ENCODE measurements around the gene AGBL1. TPM values are rescaled to one million over a fixed set of nuclear protein-coding genes. Genes with fewer than 3 reads are reported as not detected.

The AGBL1 gene
- total and polyA plus RNA-seq, 2 donors, result under 0.01 to 0.02 TPM

DNA sequence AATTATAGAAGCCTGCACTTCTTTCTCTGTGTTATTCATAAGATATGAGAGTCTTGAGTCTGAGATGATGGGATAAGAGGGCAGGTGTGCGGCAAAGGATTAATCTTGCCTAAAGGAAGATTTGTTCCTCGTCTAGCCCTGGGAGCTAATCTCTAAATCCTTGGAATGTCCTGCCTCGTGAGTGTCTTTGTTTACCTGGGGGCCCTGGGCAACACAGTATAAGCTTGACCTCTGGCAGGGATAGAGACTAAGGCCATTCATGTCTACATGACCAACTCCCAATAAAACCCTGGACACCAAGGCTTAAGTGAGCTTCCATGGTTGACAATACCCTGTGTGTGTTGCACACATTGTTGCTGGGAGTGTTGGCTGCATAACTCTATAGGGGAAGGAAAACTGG, 3.2 kb upstream of the AGBL1 start:
- Histone ChIP-seq H3K27ac (ENCODE audit: low read depth in 1 of 2, low read length in 1 of 2) (no peak overlapping the region), H3K4me1 (ENCODE audit: control insufficient read depth in 2 of 2, insufficient read depth in 2 of 2, low read length in 2 of 2) (no peaks in the 10 kb centered on the region), H3K9me3 (ENCODE audit: control insufficient read depth in 2 of 2, insufficient read depth in 1 of 2, low read length in 1 of 2) (no peaks in the 10 kb centered on the region), H3K27me3 (ENCODE audit: control insufficient read depth in 2 of 2, insufficient read depth in 1 of 2, low read length in 1 of 2) (no peaks in the 10 kb centered on the region), H3K4me3 (ENCODE audit: low read length in 2 of 2) (no peak overlapping the region), H3K36me3 (ENCODE audit: control insufficient read depth in 2 of 2, insufficient read depth in 2 of 2, low read length in 1 of 2) (no peaks in the 10 kb centered on the region)
- WGBS, result 76% methylated on average over 3 of the region's 3 CpGs
- no peak for DNase-seq (ENCODE audit: low read depth in 6 of 9, low spot score in 9 of 9)

DNA sequence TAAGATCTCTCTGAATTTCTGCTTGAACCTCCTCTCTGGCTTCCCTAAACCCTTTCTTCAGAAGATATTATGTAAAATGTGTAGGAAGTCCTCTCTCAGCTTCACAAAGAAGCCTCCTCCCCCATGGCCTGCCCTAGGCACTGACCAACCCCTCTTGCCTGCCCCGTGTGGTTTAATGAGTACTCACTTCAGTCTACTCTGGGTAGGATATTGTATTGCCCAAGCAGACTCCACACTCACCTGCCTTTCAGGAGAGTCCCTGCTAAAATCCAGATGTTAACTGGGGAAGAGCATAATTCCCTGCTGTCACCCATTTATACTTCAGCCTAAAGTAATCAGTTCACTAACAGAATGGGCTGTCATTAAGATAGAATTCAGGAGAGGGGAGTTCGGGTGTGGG, 2.6 kb upstream of the AGBL1 start:
- Histone ChIP-seq H3K4me3 (ENCODE audit: low read length in 2 of 2) (no peak overlapping the region), H3K4me1 (ENCODE audit: control insufficient read depth in 2 of 2, insufficient read depth in 2 of 2, low read length in 2 of 2) (no peaks in the 10 kb centered on the region), H3K27me3 (ENCODE audit: control insufficient read depth in 2 of 2, insufficient read depth in 1 of 2, low read length in 1 of 2) (no peaks in the 10 kb centered on the region), H3K36me3 (ENCODE audit: control insufficient read depth in 2 of 2, insufficient read depth in 2 of 2, low read length in 1 of 2) (no peaks in the 10 kb centered on the region), H3K27ac (ENCODE audit: low read depth in 1 of 2, low read length in 1 of 2) (no peak overlapping the region), H3K9me3 (ENCODE audit: control insufficient read depth in 2 of 2, insufficient read depth in 1 of 2, low read length in 1 of 2) (no peaks in the 10 kb centered on the region)
- WGBS, result 52% methylated on average over 2 of the region's 2 CpGs
- no peak for DNase-seq (ENCODE audit: low read depth in 6 of 9, low spot score in 9 of 9)

DNA sequence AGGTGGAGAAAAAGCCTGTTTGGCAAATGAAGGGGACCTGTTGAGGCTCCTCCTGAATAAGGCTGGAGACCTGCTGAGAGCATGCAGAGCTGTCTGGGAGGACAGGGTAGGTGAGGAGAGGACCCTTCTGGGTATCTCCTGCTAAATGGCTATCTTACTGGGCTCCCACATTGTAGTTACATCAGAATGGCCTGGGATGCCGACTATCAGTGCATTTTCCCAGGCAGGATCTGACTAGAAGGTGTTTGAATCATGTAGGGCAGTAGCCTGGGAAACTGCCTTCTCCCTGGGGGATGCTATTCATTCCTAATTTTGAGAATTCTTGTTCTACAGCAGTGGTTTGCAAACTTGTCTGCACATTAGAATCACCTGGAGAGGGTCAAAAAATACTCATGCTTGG, 631 bp downstream of the AGBL1 start:
- Histone ChIP-seq H3K4me1 (ENCODE audit: control insufficient read depth in 2 of 2, insufficient read depth in 2 of 2, low read length in 2 of 2) (no peaks in the 10 kb centered on the region), H3K27me3 (ENCODE audit: control insufficient read depth in 2 of 2, insufficient read depth in 1 of 2, low read length in 1 of 2) (no peaks in the 10 kb centered on the region), H3K36me3 (ENCODE audit: control insufficient read depth in 2 of 2, insufficient read depth in 2 of 2, low read length in 1 of 2) (no peaks in the 10 kb centered on the region), H3K4me3 (ENCODE audit: low read length in 2 of 2) (no peak overlapping the region), H3K27ac (ENCODE audit: low read depth in 1 of 2, low read length in 1 of 2) (no peak overlapping the region), H3K9me3 (ENCODE audit: control insufficient read depth in 2 of 2, insufficient read depth in 1 of 2, low read length in 1 of 2) (no peaks in the 10 kb centered on the region)
- no peak for DNase-seq (ENCODE audit: low read depth in 6 of 9, low spot score in 9 of 9)
- WGBS, result 76% methylated on average over 1 of the region's 1 CpG

DNA sequence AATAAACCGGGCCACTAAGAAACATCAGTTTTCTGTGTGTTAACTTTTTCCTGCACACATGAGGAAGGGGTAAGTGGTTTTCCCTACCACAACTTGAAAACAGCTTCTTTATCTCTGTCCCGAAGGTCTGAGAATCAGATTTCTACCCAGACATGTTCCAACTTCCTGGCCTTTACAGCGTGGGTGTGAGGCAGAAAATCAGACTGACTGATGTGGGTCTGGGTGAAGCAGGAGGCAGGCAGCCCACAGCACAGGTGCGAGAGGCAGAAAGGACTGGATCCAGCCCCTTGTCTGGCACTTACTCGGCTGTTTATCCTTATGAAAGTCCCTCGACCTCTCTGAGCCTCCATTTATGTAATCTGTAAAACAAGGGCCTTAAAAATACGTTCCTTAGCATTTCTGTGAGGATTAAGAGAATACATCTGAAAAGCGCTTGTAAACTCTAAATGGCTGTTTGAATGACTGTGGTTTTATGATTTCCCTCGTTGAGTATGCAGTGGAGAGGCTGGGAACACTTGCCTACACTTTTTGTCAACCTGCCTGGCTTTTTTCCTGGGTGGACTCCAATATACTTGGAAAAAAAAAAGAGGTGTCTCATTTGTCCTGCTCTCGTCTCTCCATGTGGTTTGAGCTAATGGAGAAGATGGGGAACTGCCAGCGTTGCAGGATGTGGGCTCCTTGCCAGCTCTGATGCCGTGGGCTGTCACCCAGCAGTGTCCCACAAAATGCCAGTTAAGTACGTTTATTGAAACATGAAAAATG, 3.1 kb downstream of the AGBL1 start:
- peak in 2 of 9 donors; percentile 5 to 35 for DNase-seq (ENCODE audit: low read depth in 6 of 9, low spot score in 9 of 9)
- no peaks in the 10 kb centered on the region for H3K4me1 ChIP-seq (ENCODE audit: control insufficient read depth in 2 of 2, insufficient read depth in 2 of 2, low read length in 2 of 2)
- WGBS, result 20% methylated on average over 13 of the region's 13 CpGs
- H3K9me3 ChIP-seq (ENCODE audit: control insufficient read depth in 2 of 2, insufficient read depth in 1 of 2, low read length in 1 of 2), result no peaks in the 10 kb centered on the region
- H3K4me3 ChIP-seq (ENCODE audit: low read length in 2 of 2), result no peak overlapping the region
- H3K27ac ChIP-seq (ENCODE audit: low read depth in 1 of 2, low read length in 1 of 2), result no peak overlapping the region
- H3K36me3 ChIP-seq (ENCODE audit: control insufficient read depth in 2 of 2, insufficient read depth in 2 of 2, low read length in 1 of 2), result no peaks in the 10 kb centered on the region
- H3K27me3 ChIP-seq (ENCODE audit: control insufficient read depth in 2 of 2, insufficient read depth in 1 of 2, low read length in 1 of 2), result no peaks in the 10 kb centered on the region

DNA sequence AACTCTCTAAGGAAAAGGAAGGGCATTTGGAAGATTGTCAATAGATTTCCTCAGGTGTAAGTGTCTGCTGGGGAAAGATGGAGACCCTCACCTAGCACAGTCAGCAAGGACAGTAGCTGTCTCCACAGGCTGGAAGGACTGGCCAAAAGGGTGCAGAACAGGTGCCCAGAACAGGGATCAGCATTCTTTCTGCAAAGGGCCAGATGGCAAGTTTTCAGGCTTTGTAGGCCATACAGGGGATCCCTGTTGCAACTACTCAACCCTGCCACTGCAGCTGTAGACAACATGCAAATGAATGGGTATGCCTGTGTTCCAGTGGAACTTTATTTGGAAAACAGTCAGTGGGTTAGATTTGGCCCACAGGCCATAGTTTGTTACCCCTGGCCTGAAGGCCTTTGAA, 8.1 kb downstream of the AGBL1 start:
- no peaks in the 10 kb centered on the region for H3K36me3 ChIP-seq (ENCODE audit: control insufficient read depth in 2 of 2, insufficient read depth in 2 of 2, low read length in 1 of 2)
- H3K27ac ChIP-seq (ENCODE audit: low read depth in 1 of 2, low read length in 1 of 2), result no peak overlapping the region
- H3K9me3 ChIP-seq (ENCODE audit: control insufficient read depth in 2 of 2, insufficient read depth in 1 of 2, low read length in 1 of 2), result no peaks in the 10 kb centered on the region
- H3K4me1 ChIP-seq (ENCODE audit: control insufficient read depth in 2 of 2, insufficient read depth in 2 of 2, low read length in 2 of 2), result no peaks in the 10 kb centered on the region
- no peak for DNase-seq (ENCODE audit: low read depth in 6 of 9, low spot score in 9 of 9)
- no peak overlapping the region for H3K4me3 ChIP-seq (ENCODE audit: low read length in 2 of 2)
- no peaks in the 10 kb centered on the region for H3K27me3 ChIP-seq (ENCODE audit: control insufficient read depth in 2 of 2, insufficient read depth in 1 of 2, low read length in 1 of 2)

DNA sequence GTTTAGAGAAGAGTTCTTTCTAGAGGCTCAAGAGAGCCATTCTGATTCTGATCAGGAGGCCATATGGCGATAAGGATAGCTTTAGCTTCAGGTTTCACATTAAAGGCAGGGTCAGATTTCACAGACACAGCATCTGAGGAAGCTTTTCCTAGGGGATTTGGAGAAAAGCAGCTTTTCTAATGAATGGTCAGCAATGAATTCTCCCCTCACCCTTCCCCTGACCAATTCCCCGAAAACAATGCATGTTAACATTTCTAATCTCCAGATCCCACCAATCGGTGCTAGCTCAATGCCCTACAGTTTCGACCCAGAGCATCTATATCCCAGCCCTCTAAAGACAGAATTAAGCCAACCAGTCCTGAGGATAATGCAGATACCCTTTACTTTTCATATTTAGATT, 9.8 kb downstream of the AGBL1 start:
- no peaks in the 10 kb centered on the region for H3K36me3 ChIP-seq (ENCODE audit: control insufficient read depth in 2 of 2, insufficient read depth in 2 of 2, low read length in 1 of 2)
- no peaks in the 10 kb centered on the region for H3K9me3 ChIP-seq (ENCODE audit: control insufficient read depth in 2 of 2, insufficient read depth in 1 of 2, low read length in 1 of 2)
- H3K4me1 ChIP-seq (ENCODE audit: control insufficient read depth in 2 of 2, insufficient read depth in 2 of 2, low read length in 2 of 2), result no peaks in the 10 kb centered on the region
- no peak overlapping the region for H3K27ac ChIP-seq (ENCODE audit: low read depth in 1 of 2, low read length in 1 of 2)
- DNase-seq (ENCODE audit: low read depth in 6 of 9, low spot score in 9 of 9), result no peak
- WGBS, result 54% methylated on average over 4 of the region's 4 CpGs
- no peaks in the 10 kb centered on the region for H3K27me3 ChIP-seq (ENCODE audit: control insufficient read depth in 2 of 2, insufficient read depth in 1 of 2, low read length in 1 of 2)
- no peak overlapping the region for H3K4me3 ChIP-seq (ENCODE audit: low read length in 2 of 2)

DNA sequence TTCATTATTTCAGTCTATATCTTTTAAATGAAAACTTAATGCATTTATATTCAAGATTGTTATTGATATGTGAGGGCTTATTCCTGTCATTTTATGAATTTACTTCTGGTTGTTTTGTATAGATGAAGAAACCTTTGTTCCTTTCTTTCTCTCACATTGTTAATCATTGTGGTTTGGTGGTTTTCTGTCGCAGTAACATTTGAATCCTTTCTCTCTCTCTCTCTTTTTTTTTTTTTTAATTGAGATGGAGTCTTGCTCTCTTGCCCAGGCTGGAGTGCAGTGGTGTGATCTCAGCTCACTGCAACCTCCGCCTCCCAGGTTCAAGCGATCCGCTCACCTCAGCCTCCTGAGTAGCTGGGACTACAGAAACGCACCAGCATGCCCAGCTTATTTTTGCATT, 22.1 kb downstream of the AGBL1 start:
- Histone ChIP-seq H3K9me3 (ENCODE audit: control insufficient read depth in 2 of 2, insufficient read depth in 1 of 2, low read length in 1 of 2) (peaks cover 0 to 3% of the 10 kb centered on the region in 2 donors), H3K4me1 (ENCODE audit: control insufficient read depth in 2 of 2, insufficient read depth in 2 of 2, low read length in 2 of 2) (no peaks in the 10 kb centered on the region), H3K4me3 (ENCODE audit: low read length in 2 of 2) (no peak overlapping the region), H3K36me3 (ENCODE audit: control insufficient read depth in 2 of 2, insufficient read depth in 2 of 2, low read length in 1 of 2) (no peaks in the 10 kb centered on the region), H3K27ac (ENCODE audit: low read depth in 1 of 2, low read length in 1 of 2) (no peak overlapping the region), H3K27me3 (ENCODE audit: control insufficient read depth in 2 of 2, insufficient read depth in 1 of 2, low read length in 1 of 2) (no peaks in the 10 kb centered on the region)
- WGBS, result 90% methylated on average over 5 of the region's 5 CpGs
- DNase-seq (ENCODE audit: low read depth in 6 of 9, low spot score in 9 of 9), result no peak

DNA sequence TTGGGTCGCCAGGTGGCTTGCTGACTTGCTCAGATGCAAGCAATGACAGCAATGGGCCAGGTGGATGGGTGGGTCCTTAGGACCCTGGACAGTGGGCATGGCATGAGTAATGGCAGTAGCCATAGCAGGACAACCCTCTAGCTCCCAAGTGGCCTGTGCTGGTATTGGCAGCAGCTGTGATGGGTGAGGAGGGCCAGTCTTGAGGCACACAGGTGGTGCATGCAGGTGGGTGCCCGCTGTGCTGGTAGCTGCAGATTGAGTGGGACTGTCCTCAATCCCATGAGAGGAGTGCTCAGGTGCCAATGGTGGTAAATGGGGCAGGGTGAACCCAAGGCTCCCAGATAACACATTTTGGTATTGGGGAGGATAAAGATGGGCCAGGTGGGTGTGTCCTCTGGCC, 24.2 kb downstream of the AGBL1 start:
- no peak overlapping the region for H3K4me3 ChIP-seq (ENCODE audit: low read length in 2 of 2)
- H3K36me3 ChIP-seq (ENCODE audit: control insufficient read depth in 2 of 2, insufficient read depth in 2 of 2, low read length in 1 of 2), result no peaks in the 10 kb centered on the region
- no peak overlapping the region for H3K27ac ChIP-seq (ENCODE audit: low read depth in 1 of 2, low read length in 1 of 2)
- no peak for DNase-seq (ENCODE audit: low read depth in 6 of 9, low spot score in 9 of 9)
- H3K27me3 ChIP-seq (ENCODE audit: control insufficient read depth in 2 of 2, insufficient read depth in 1 of 2, low read length in 1 of 2), result no peaks in the 10 kb centered on the region
- no peaks in the 10 kb centered on the region for H3K4me1 ChIP-seq (ENCODE audit: control insufficient read depth in 2 of 2, insufficient read depth in 2 of 2, low read length in 2 of 2)
- 91% methylated on average over 2 of the region's 2 CpGs for WGBS
- H3K9me3 ChIP-seq (ENCODE audit: control insufficient read depth in 2 of 2, insufficient read depth in 1 of 2, low read length in 1 of 2), result peaks cover 0 to 3% of the 10 kb centered on the region in 2 donors

DNA sequence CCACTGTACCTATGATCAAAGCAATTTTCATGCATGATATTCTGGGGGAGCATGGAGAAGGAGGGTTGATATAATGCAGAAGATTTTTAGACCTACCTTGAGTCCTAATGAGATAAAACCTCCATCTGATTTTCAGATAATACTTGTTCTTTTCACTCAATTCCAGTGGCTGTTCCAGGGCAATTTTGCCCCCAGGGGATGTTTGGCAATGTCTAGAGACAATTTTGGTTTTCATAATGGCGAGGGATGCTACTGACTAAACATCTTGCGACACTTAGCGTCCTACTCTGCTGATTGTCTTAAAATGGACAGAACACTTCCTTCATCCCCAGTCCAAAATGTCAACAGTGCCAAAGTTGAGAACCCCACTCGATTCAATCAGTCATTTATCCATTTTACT, 26.6 kb downstream of the AGBL1 start:
- no peak for DNase-seq (ENCODE audit: low read depth in 6 of 9, low spot score in 9 of 9)

More for the DNA sequence above, 26.6 kb downstream of the AGBL1 start:
- Histone ChIP-seq H3K36me3 (ENCODE audit: control insufficient read depth in 2 of 2, insufficient read depth in 2 of 2, low read length in 1 of 2) (no peaks in the 10 kb centered on the region), H3K4me3 (ENCODE audit: low read length in 2 of 2) (no peak overlapping the region), H3K4me1 (ENCODE audit: control insufficient read depth in 2 of 2, insufficient read depth in 2 of 2, low read length in 2 of 2) (no peaks in the 10 kb centered on the region), H3K27me3 (ENCODE audit: control insufficient read depth in 2 of 2, insufficient read depth in 1 of 2, low read length in 1 of 2) (no peaks in the 10 kb centered on the region), H3K9me3 (ENCODE audit: control insufficient read depth in 2 of 2, insufficient read depth in 1 of 2, low read length in 1 of 2) (peaks cover 0 to 3% of the 10 kb centered on the region in 2 donors), H3K27ac (ENCODE audit: low read depth in 1 of 2, low read length in 1 of 2) (no peak overlapping the region)
- 87% methylated on average over 4 of the region's 4 CpGs for WGBS
